ENCODE results near the gene CTDNEP1.

DNA sequence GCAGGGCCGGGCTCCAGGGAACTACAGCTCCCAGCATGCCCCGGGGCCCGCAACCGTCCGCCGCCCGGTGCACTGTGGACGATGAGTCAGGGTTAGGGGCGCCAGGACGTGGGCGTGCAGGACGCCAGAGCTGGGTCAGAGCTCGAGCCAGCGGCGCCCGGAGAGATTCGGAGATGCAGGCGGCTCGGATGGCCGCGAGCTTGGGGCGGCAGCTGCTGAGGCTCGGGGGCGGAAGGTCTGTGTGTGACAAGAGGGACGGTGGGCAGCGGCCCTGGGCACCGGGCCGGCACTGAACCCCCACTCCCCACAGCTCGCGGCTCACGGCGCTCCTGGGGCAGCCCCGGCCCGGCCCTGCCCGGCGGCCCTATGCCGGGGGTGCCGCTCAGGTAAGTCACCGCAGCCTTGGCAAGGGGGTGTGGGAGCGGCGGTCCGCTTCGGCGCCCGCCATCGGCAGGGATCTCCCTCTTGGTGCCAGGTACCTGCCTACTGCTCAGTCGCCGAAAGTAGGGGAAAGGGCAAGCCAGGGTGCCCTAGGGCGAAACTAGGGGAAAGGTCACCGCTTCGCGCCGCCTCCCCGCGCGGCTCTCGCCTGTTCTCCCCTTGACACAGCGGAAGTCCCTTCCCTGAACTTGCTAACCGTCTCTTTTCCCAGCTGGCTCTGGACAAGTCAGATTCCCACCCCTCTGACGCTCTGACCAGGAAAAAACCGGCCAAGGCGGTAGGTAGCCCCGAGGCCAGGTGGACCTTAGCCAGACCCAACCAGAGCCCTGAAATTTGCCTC is 31.5 kb downstream of the CTDNEP1 start, which contains the start of the genes ACADVL and DLG4:
- no peak for TF ChIP-seq ZNF274 (IDR thresholded peaks at IDR 0.05; ENCODE audit: low read depth, low read length)
- TF ChIP-seq YY1 (IDR thresholded peaks at IDR 0.05; ENCODE audit: insufficient read depth, insufficient read length) = no peak
